Measurements from ENCODE around the gene C2orf81. TPM values are rescaled to one million over a fixed set of nuclear protein-coding genes. Genes with fewer than 3 reads are reported as not detected.

Gene C2orf81
- total RNA-seq, 2 experiments from 2014 or later, result 2.9 to 3.4 TPM

- Histone ChIP-seq H3K27me3 (ENCODE audit: control insufficient read depth in 1 of 2, insufficient read depth in 2 of 2, low read length in 2 of 2) (no peaks in the 10 kb centered on the region), H3K4me3 (ENCODE audit: low read length) (no peak overlapping the region), H3K36me3 (ENCODE audit: insufficient read depth, low read length) (no peaks in the 10 kb centered on the region), H3K9me3 (ENCODE audit: control insufficient read depth in 1 of 2, insufficient read depth in 1 of 2, low read length in 2 of 2) (no peaks in the 10 kb centered on the region), H3K4me1 (ENCODE audit: insufficient read depth, low read length) (no peaks in the 10 kb centered on the region), H3K27ac (ENCODE audit: low read depth in 1 of 2, low read length in 2 of 2) (no peak overlapping the region)
- DNase-seq (no peak), ATAC-seq (ENCODE audit: poor library complexity) (no peak)
- CTCF ChIA-PET, result interaction anchor here (1.4 kb wide), 1 partner anchor 124 kb away, joined by 3 read pairs; no protein-coding TSS in a partner anchor
- Mint-ChIP-seq H3K9me3 (no peaks in the 10 kb centered on the region), H3K27ac (no peak overlapping the region), H3K27me3 (peaks cover 13% of the 10 kb centered on the region), H3K36me3 (ENCODE audit: low read depth) (no peaks in the 10 kb centered on the region), H3K4me3 (no peak overlapping the region), H3K4me1 (ENCODE audit: low read depth) (no peaks in the 10 kb centered on the region)
- intact Hi-C loops (cut with DNase I, micrococcal nuclease), result no loop called here
- TF ChIP-seq CTCF (IDR thresholded peaks at IDR 0.05), result no peak
- POLR2A ChIA-PET, result no interaction called here
Measured at GRCh38 chr2:74407682-74408081, 13.7 kb downstream of the C2orf81 start.

GRCh38 chr2:74406035-74406434 is 15.4 kb downstream of the C2orf81 start:
- TF ChIP-seq CTCF (IDR thresholded peaks at IDR 0.05), result no peak
- Mint-ChIP-seq H3K27me3 (peaks cover 13% of the 10 kb centered on the region), H3K4me3 (no peak overlapping the region), H3K36me3 (ENCODE audit: low read depth) (no peaks in the 10 kb centered on the region), H3K4me1 (ENCODE audit: low read depth) (no peaks in the 10 kb centered on the region), H3K27ac (no peak overlapping the region), H3K9me3 (no peaks in the 10 kb centered on the region)
- ChIA-PET POLR2A (no interaction called here), CTCF (interaction anchor here (0.6 kb wide), 1 partner anchor 540 kb away, joined by 4 read pairs; no protein-coding TSS in a partner anchor)
- Histone ChIP-seq H3K27ac (ENCODE audit: low read depth in 1 of 2, low read length in 2 of 2) (no peak overlapping the region), H3K36me3 (ENCODE audit: insufficient read depth, low read length) (no peaks in the 10 kb centered on the region), H3K4me3 (ENCODE audit: low read length) (no peak overlapping the region), H3K9me3 (ENCODE audit: control insufficient read depth in 1 of 2, insufficient read depth in 1 of 2, low read length in 2 of 2) (no peaks in the 10 kb centered on the region), H3K27me3 (ENCODE audit: control insufficient read depth in 1 of 2, insufficient read depth in 2 of 2, low read length in 2 of 2) (no peaks in the 10 kb centered on the region), H3K4me1 (ENCODE audit: insufficient read depth, low read length) (no peaks in the 10 kb centered on the region)
- intact Hi-C loops (cut with DNase I, micrococcal nuclease), result no loop called here
- ATAC-seq (ENCODE audit: poor library complexity) (no peak), DNase-seq (no peak)

GRCh38 chr2:74401891-74402290 is 19.5 kb downstream of the C2orf81 start:
- ChIA-PET CTCF (interaction anchor here (1.4 kb wide), 1 partner anchor 10 kb away, joined by 4 read pairs; no protein-coding TSS in a partner anchor), POLR2A (interaction anchor here (1.3 to 1.5 kb wide), 2 partner anchors 10 to 12 kb away, joined by 3 to 4 read pairs; no protein-coding TSS in a partner anchor)
- Histone ChIP-seq H3K36me3 (ENCODE audit: insufficient read depth, low read length) (no peaks in the 10 kb centered on the region), H3K27me3 (ENCODE audit: control insufficient read depth in 1 of 2, insufficient read depth in 2 of 2, low read length in 2 of 2) (no peaks in the 10 kb centered on the region), H3K9me3 (ENCODE audit: control insufficient read depth in 1 of 2, insufficient read depth in 1 of 2, low read length in 2 of 2) (no peaks in the 10 kb centered on the region), H3K4me1 (ENCODE audit: insufficient read depth, low read length) (no peaks in the 10 kb centered on the region), H3K4me3 (ENCODE audit: low read length) (no peak overlapping the region), H3K27ac (ENCODE audit: low read depth in 1 of 2, low read length in 2 of 2) (no peak overlapping the region)
- DNase-seq (no peak), ATAC-seq (ENCODE audit: poor library complexity) (no peak)
- no peak for TF ChIP-seq CTCF (IDR thresholded peaks at IDR 0.05)
- H3K27ac Mint-ChIP-seq, result no peak overlapping the region
- H3K27me3 Mint-ChIP-seq, result peaks cover 5% of the 10 kb centered on the region
- no peaks in the 10 kb centered on the region for H3K4me1 Mint-ChIP-seq (ENCODE audit: low read depth)
- intact Hi-C loops (cut with DNase I, micrococcal nuclease), result loop anchor here in 1 of 2 experiments (2.0 kb wide), 1 partner anchor 151 kb away; no protein-coding TSS in a partner anchor
- H3K36me3 Mint-ChIP-seq (ENCODE audit: low read depth), result no peaks in the 10 kb centered on the region
- no peak overlapping the region for H3K4me3 Mint-ChIP-seq
- H3K9me3 Mint-ChIP-seq, result no peaks in the 10 kb centered on the region
